Thymus (tissue), 11 donors: ENCODE results near the gene CCDC120. TPM values are rescaled to one million over a fixed set of nuclear protein-coding genes. Genes with fewer than 3 reads are reported as not detected.
A peak's percentile ranks its signal among the peaks of the same experiment; 100 is the strongest.

Experiments
- DNase-seq, 9 donors: peaks; one replicate each; pipeline ENCODE4 v3.0.0-alpha.2; 2013; ENCODE audit warnings: low spot score in 9 of 9, low read depth in 6 of 9, missing footprints in 1 of 9
- H3K27ac ChIP-seq, 2 donors: one replicate each; pipeline ENCODE4 v1.5.1; 2013; ENCODE audit warnings: control low read depth in 1 of 2, low read depth in 1 of 2, low read length in 1 of 2, mild to moderate bottlenecking in 1 of 2, moderate library complexity in 1 of 2
- H3K27me3 ChIP-seq, 2 donors: one replicate each; pipeline ENCODE4 v1.5.1; 2013; ENCODE audit warnings: low read length in 1 of 2; ENCODE audit not compliant: control insufficient read depth in 2 of 2, insufficient read depth in 1 of 2
- H3K36me3 ChIP-seq, 2 donors: one replicate each; pipeline ENCODE4 v1.5.1; 2013; ENCODE audit warnings: low read length in 1 of 2, mild to moderate bottlenecking in 1 of 2, moderate library complexity in 1 of 2; ENCODE audit not compliant: control insufficient read depth in 2 of 2, insufficient read depth in 2 of 2
- H3K4me1 ChIP-seq, 2 donors: one replicate each; pipeline ENCODE4 v1.5.1; 2013; ENCODE audit warnings: low read length in 2 of 2; ENCODE audit not compliant: control insufficient read depth in 2 of 2, insufficient read depth in 2 of 2
- H3K4me3 ChIP-seq, 2 donors: one replicate each; pipeline ENCODE4 v1.5.1; 2013; ENCODE audit warnings: low read length in 2 of 2, control low read depth in 1 of 2, mild to moderate bottlenecking in 1 of 2
- H3K9me3 ChIP-seq, 2 donors: one replicate each; pipeline ENCODE4 v1.5.1; 2013; ENCODE audit warnings: low read length in 1 of 2, mild to moderate bottlenecking in 1 of 2; ENCODE audit not compliant: control insufficient read depth in 2 of 2, insufficient read depth in 1 of 2
- WGBS: extraction: QIAGEN DNeasy Blood & Tissue Kit; methylation state at CpG from one replicate; pipeline ENCODE4 v1.1.7; 2013; 5-methylcytosine and 5-hydroxymethylcytosine counted together
- polyA plus RNA-seq: library from polyadenylated mRNA; stranded (reverse); fragments of 200-250 nt; gene quantifications from one replicate; pipeline ENCODE4 v1.2.3, GENCODE V29; 2013
- total RNA-seq: library from RNA; stranded (reverse); fragments of 120-200 nt; gene quantifications from one replicate; pipeline ENCODE4 v1.2.4, GENCODE V29; 2013
- donor health status: healthy.

CCDC120 gene
- total and polyA plus RNA-seq, 2 donors, result 0.71 to 4.4 TPM

- Histone ChIP-seq H3K4me3 (no peak overlapping the region), H3K27ac (no peak overlapping the region), H3K4me1 (peaks cover 0 to under 1% of the 10 kb centered on the region in 2 donors), H3K36me3 (peaks cover 4 to 24% of the 10 kb centered on the region in 2 donors), H3K27me3 (peaks cover 0 to 1% of the 10 kb centered on the region in 2 donors), H3K9me3 (no peaks in the 10 kb centered on the region)
- 97% methylated on average over 39 of the region's 41 CpGs for WGBS
- no peak for DNase-seq
Observed at GRCh38 chrX:49067285-49068120, 8.7 kb downstream of the CCDC120 start.

GRCh38 chrX:49069038-49069437 lies 10.2 kb downstream of the CCDC120 start:
- DNase-seq, result no peak
- Histone ChIP-seq H3K9me3 (peaks cover 0 to 6% of the 10 kb centered on the region in 2 donors), H3K4me3 (no peak overlapping the region), H3K4me1 (peaks cover 4 to 11% of the 10 kb centered on the region in 2 donors), H3K36me3 (peaks cover 0 to 19% of the 10 kb centered on the region in 2 donors), H3K27me3 (peaks cover 0 to 3% of the 10 kb centered on the region in 2 donors), H3K27ac (no peak overlapping the region)
- WGBS, result 97% methylated on average over 11 of the region's 11 CpGs

GRCh38 chrX:49070988-49071387 lies 12.2 kb downstream of the CCDC120 start:
- Histone ChIP-seq H3K4me3 (no peak overlapping the region), H3K4me1 (peaks cover 4 to 16% of the 10 kb centered on the region in 2 donors), H3K27ac (no peak overlapping the region), H3K27me3 (peaks cover 0 to 3% of the 10 kb centered on the region in 2 donors), H3K9me3 (peaks cover 0 to 10% of the 10 kb centered on the region in 2 donors), H3K36me3 (peaks cover 5 to 14% of the 10 kb centered on the region in 2 donors)
- DNase-seq, result no peak
- WGBS, result 99% methylated on average over 4 of the region's 4 CpGs

GRCh38 chrX:49071877-49072711 lies 13.3 kb downstream of the CCDC120 start:
- no peak for DNase-seq
- 84% methylated on average over 63 of the region's 63 CpGs for WGBS
- H3K36me3 ChIP-seq, result peaks cover 5 to 10% of the 10 kb centered on the region in 2 donors
- H3K27me3 ChIP-seq, result peaks cover 0 to 3% of the 10 kb centered on the region in 2 donors
- peaks cover 4 to 16% of the 10 kb centered on the region in 2 donors for H3K4me1 ChIP-seq
- H3K9me3 ChIP-seq, result peaks cover 0 to 10% of the 10 kb centered on the region in 2 donors
- no peak overlapping the region for H3K4me3 ChIP-seq
- H3K27ac ChIP-seq, result no peak overlapping the region

GRCh38 chrX:49072712-49073095 lies 13.9 kb downstream of the CCDC120 start:
- H3K27ac ChIP-seq, result no peak overlapping the region
- H3K36me3 ChIP-seq, result peaks cover 9 to 16% of the 10 kb centered on the region in 2 donors
- H3K9me3 ChIP-seq, result peaks cover 0 to 10% of the 10 kb centered on the region in 2 donors
- WGBS, result 85% methylated on average over 10 of the region's 10 CpGs
- H3K4me1 ChIP-seq, result peaks cover 4 to 16% of the 10 kb centered on the region in 2 donors
- H3K4me3 ChIP-seq, result peak overlapping the region; percentile 55 to 68
- H3K27me3 ChIP-seq, result peaks cover 0 to 3% of the 10 kb centered on the region in 2 donors
- no peak for DNase-seq

- Histone ChIP-seq H3K27ac (peak within 1 kb of the TSS; percentile 73 to 80), H3K27me3 (peaks cover 0 to 3% of the 10 kb centered on the region in 2 donors), H3K4me1 (peaks cover 7 to 17% of the 10 kb centered on the region in 2 donors), H3K9me3 (peaks cover 0 to 10% of the 10 kb centered on the region in 2 donors), H3K36me3 (peaks cover 9 to 17% of the 10 kb centered on the region in 2 donors), H3K4me3 (peak within 1 kb of the TSS; percentile 55 to 68)
- 3% methylated on average over 61 of the region's 61 CpGs for WGBS
- DNase-seq, result peak; percentile 66 to 95 (median 85)
Observed at GRCh38 chrX:49073601-49074575, 15.1 kb downstream of the CCDC120 start, which contains the start of gene PRAF2. Gene PRAF2, minus strand, starts transcription at chrX:49074002. Its CDS starts 15 bp downstream, at chrX:49073987.

- DNase-seq, result no peak
- no peak overlapping the region for H3K4me3 ChIP-seq
- peaks cover 0 to 3% of the 10 kb centered on the region in 2 donors for H3K27me3 ChIP-seq
- H3K4me1 ChIP-seq, result peaks cover 8 to 22% of the 10 kb centered on the region in 2 donors
- no peak overlapping the region for H3K27ac ChIP-seq
- peaks cover 9 to 17% of the 10 kb centered on the region in 2 donors for H3K36me3 ChIP-seq
- WGBS, result 98% methylated on average over 13 of the region's 13 CpGs
- peaks cover 0 to 17% of the 10 kb centered on the region in 2 donors for H3K9me3 ChIP-seq
Observed at GRCh38 chrX:49075347-49075746, 16.5 kb downstream of the CCDC120 start.

- no peak for DNase-seq
- WGBS, result 96% methylated on average over 5 of the region's 5 CpGs
- no peaks in the 10 kb centered on the region for H3K27me3 ChIP-seq
- peaks cover 7 to 17% of the 10 kb centered on the region in 2 donors for H3K4me1 ChIP-seq
- peaks cover 0 to 17% of the 10 kb centered on the region in 2 donors for H3K9me3 ChIP-seq
- H3K27ac ChIP-seq, result no peak overlapping the region
- no peak overlapping the region for H3K4me3 ChIP-seq
- peaks cover 9 to 17% of the 10 kb centered on the region in 2 donors for H3K36me3 ChIP-seq
Observed at GRCh38 chrX:49077941-49078340, 19.1 kb downstream of the CCDC120 start.
